Measurements from ENCODE around the gene PCNX2.

DNA sequence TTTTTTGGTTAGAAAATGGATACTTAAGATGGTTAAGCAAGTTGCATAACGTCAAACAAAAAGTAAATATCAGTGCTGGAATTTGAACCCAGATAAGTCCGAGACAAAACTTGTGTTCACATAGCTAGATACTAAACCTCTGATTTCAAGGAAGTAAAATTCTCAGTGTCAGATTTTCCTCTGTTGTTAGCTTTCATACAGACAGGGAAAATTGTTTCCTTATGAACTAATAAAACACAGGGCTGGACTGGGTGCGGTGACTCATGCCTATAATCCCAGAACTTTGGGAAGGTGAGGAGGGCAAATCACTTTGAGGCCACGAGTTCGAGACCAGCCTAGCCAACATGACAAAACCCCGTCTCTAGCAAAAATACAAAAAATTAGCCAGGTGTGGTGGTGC, 51.3 kb downstream of the PCNX2 start:
- TF ChIP-seq YY1 (IDR thresholded peaks at IDR 0.05; ENCODE audit: low read depth, low read length), result no peak
- TF ChIP-seq, protein P1, sequence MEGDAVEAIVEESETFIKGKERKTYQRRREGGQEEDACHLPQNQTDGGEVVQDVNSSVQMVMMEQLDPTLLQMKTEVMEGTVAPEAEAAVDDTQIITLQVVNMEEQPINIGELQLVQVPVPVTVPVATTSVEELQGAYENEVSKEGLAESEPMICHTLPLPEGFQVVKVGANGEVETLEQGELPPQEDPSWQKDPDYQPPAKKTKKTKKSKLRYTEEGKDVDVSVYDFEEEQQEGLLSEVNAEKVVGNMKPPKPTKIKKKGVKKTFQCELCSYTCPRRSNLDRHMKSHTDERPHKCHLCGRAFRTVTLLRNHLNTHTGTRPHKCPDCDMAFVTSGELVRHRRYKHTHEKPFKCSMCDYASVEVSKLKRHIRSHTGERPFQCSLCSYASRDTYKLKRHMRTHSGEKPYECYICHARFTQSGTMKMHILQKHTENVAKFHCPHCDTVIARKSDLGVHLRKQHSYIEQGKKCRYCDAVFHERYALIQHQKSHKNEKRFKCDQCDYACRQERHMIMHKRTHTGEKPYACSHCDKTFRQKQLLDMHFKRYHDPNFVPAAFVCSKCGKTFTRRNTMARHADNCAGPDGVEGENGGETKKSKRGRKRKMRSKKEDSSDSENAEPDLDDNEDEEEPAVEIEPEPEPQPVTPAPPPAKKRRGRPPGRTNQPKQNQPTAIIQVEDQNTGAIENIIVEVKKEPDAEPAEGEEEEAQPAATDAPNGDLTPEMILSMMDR (IDR thresholded peaks at IDR 0.05; ENCODE audit: control extremely low read depth in 1 of 3, insufficient read depth in 1 of 3, low read depth in 1 of 3, low read length in 3 of 3), result no peak
- TF ChIP-seq, protein P2, sequence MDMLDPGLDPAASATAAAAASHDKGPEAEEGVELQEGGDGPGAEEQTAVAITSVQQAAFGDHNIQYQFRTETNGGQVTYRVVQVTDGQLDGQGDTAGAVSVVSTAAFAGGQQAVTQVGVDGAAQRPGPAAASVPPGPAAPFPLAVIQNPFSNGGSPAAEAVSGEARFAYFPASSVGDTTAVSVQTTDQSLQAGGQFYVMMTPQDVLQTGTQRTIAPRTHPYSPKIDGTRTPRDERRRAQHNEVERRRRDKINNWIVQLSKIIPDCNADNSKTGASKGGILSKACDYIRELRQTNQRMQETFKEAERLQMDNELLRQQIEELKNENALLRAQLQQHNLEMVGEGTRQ (IDR thresholded peaks at IDR 0.05; ENCODE audit: low read length), result no peak
- TF ChIP-seq POLR2AphosphoS5 (IDR thresholded peaks at IDR 0.05; ENCODE audit: low read depth, low read length), result no peak
- no peak for TF ChIP-seq POLR2A (IDR thresholded peaks at IDR 0.05; ENCODE audit: control extremely low read depth in 1 of 2, low read depth in 2 of 2, low read length in 2 of 2)
- no peak for TF ChIP-seq FOSL1 (IDR thresholded peaks at IDR 0.05; ENCODE audit: insufficient read depth, low read depth, low read length)
- no peak for TF ChIP-seq SIN3A (conservative IDR thresholded peaks at IDR 0.05 in 1 of 2, IDR thresholded peaks at IDR 0.05 in 1 of 2; ENCODE audit: low read depth in 1 of 2, low read length in 2 of 2)
- TF ChIP-seq, protein P3, sequence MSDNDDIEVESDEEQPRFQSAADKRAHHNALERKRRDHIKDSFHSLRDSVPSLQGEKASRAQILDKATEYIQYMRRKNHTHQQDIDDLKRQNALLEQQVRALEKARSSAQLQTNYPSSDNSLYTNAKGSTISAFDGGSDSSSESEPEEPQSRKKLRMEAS (IDR thresholded peaks at IDR 0.05), result no peak
- no peak for TF ChIP-seq EZH2 (IDR thresholded peaks at IDR 0.05; ENCODE audit: low read depth, low read length, severe bottlenecking)
